Measurements from ENCODE around the gene SKP2.
"Not testable (repeated sequence)": the region's sequence is repeated elsewhere in the genome, so short reads cannot be mapped to it uniquely, and the experiment has no call there.

The SKP2 gene

DNA sequence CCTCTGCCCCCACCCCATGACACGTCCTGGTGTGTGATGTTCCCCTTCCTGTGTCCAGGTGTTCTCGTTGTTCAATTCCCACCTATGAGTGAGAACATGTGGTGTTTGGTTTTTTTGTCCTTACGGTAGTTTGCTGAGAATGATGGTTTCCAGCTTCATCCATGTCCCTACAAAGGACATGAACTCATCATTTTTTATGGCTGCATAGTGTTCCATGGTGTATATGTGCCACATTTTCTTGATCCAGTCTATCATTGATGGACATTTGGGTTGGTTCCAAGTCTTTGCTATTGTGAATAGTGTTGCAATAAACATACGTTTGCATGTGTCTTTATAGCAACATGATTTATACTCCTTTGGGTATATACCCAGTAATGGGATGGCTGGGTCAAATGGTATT is 32.5 kb downstream of the SKP2 start:
- not testable (repeated sequence) for H3K4me3 ChIP-seq (ENCODE audit: low read length); DNase-seq (ENCODE audit: low read depth, low spot score)

DNA sequence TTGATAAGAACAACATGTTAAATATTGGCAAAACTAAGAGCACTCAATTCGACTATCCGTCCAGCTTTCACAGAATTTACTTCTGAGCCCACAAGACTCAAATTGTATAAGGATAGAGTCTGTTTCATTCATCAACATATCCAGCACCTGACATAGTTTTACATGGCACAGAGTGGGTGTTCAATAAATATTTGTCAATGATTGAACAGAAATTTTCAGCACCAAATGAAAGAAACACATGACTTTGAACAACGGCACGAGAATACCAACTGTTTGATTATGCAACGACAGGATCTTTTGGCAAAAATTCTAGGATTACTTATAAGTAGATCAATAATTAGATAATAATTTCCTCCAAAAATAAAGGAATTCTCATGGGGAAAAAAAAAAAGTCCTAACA is 41.8 kb downstream of the SKP2 start:
- no peak for DNase-seq (ENCODE audit: low read depth, low spot score)
- H3K4me3 ChIP-seq (ENCODE audit: low read length): no peak overlapping the region

DNA sequence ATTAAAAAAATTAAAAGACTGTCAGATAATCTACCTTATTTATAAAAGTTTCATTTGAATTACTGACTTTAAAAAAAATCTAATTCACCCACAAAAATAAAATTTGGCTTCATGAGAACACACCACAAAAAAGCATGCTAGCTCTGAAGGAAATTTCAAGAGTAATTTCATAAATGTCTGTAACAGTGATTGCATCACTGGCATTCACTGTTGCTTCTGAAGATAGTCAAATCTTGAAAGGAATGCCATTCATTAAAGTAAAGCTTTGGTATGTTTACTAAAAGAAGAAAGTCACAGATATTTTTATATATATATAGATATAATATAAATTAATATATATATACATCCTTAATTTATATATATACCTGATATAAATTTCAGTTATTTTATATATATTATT is 46.4 kb downstream of the SKP2 start:
- DNase-seq (ENCODE audit: low read depth, low spot score): no peak
- no peak overlapping the region for H3K4me3 ChIP-seq (ENCODE audit: low read length)

DNA sequence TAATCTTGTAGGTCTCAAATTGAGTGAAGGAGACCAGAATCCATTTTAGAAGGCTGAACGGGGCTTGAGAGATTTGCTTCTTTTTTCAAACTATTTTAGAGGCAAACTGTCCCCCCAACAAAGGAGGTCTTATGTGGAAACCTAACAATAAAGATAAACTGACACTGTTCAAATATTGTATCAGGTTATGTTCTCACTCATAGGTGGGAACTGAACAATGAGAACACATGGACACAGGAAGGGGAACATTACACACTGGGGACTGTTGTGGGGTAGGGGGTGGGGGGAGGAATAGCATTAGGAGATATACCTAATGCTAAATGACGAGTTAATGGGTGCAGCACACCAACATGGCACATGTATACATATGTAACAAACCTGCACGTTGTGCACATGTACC is 46.9 kb downstream of the SKP2 start:
- not testable (repeated sequence) for DNase-seq (ENCODE audit: low read depth, low spot score); H3K4me3 ChIP-seq (ENCODE audit: low read length)

DNA sequence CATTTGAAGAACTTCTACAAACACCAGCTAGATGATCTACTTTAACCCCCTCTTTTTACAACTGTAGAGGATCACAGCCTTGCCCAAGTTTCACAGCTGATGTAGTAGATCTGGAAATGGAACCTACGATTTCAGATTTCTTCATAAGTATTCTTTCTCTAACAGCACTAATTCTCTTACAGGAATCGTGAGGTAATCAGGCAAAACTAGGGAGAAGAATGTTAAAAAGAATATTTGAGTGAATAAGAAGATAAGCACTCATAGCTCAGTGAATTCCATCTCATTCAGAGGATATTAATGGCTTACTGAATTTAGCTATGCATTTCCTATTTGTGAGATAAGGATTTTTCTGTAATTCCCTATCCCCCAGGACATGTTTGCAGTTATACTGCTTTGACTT is 47.7 kb downstream of the SKP2 start:
- no peak overlapping the region for H3K4me3 ChIP-seq (ENCODE audit: low read length)
- DNase-seq (ENCODE audit: low read depth, low spot score): no peak

DNA sequence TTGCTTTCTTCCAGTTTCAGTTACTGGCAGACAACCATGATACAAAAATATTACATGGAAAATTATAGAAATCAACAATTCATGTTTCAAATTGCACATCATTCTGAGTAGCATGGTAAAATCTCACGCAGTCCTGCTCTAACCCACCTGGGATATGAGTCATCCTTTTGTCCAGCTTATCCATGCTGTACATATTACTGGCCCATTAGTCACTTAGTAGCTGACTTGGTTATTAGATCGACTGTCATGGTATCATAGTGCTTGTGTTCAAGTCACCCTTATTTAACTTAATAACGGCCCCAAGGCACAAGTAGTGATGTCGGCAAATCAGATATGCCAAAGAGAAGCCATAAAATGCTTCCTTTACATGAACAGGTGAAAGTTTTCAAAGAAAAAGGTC is 48.6 kb downstream of the SKP2 start:
- no peak overlapping the region for H3K4me3 ChIP-seq (ENCODE audit: low read length)
- no peak for DNase-seq (ENCODE audit: low read depth, low spot score)

DNA sequence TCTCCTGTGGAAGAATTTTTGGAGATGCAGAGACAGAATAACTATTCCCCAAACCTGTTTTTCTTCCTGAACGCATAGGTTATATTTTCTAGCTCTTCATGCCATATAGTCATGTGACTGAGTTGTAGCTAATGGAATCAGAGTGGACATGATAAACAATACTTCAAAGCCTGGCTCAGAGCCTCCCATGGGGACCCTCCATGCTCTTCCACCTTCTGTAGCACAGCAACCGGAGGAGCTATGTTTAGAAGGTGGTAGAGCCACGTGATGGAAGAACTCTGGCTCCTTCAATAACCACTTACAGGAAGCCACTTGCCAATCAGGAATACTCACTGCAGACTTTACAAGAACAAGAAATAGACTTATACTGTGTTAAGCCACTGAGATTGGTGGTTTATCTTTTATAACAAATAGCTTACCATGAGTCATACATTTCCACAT is 50.6 kb downstream of the SKP2 start:
- no peak for DNase-seq (ENCODE audit: low read depth, low spot score)
- no peak overlapping the region for H3K4me3 ChIP-seq (ENCODE audit: low read length)

DNA sequence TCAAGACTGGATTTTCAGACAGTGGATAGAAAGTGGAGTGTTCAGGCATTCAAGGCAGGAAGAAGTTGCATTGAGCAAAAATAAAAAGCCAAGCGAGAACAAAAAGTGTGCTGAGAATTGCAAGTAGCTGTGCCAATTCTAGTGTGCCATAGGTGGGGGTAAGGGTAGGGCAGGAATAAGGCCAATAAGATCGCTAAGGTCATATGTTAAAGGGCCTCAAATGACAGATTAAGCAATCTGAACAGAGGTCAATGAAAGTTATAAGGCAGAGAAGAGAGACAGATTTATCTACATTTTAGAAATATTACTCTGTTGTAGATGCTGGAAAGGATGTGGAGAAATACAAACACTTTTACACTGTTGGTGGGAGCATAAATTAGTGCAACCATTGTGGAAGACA is 53.4 kb downstream of the SKP2 start:
- DNase-seq (ENCODE audit: low read depth, low spot score): no peak
- no peak overlapping the region for H3K4me3 ChIP-seq (ENCODE audit: low read length)

DNA sequence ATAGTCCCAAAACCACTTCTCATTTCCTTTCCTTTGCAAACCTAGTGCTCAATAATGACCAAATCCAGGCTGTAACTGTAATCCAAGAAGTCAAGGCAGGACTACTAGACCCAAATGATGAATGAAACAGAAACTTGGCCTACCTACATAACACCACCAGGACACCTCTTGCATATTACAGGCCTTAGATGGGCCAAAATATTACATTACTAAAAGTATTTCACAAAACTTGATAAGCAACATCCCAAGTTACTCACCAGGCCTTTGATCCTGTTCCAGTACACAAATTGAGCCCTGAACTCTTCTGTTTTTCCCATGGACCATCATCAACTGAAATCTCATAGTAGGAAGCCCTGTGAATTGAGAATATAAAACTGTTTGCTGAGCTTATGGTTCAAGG is 55.0 kb downstream of the SKP2 start:
- DNase-seq (ENCODE audit: low read depth, low spot score): no peak

DNA sequence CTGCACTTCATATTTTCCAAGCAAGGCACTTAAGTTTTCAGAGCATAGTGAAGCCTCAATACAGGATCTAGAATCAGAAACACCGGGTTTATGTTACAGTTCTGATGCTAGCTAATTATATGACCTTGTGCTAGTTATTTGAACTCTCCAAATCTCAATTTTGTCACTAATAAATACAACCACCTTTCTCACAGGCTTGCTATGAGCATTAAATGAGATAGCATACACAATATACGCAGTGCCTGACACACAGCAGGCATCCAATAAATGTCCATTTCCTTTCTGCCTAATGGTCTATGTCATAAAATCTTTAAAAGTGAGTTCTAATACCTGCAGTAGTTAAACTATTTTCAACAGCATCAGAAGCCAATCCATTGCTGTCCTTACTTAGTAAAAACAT is 56.9 kb downstream of the SKP2 start:
- no peak for DNase-seq (ENCODE audit: low read depth, low spot score)
- no peak overlapping the region for H3K4me3 ChIP-seq (ENCODE audit: low read length)

More for the DNA sequence above, 55.0 kb downstream of the SKP2 start:
- no peak overlapping the region for H3K4me3 ChIP-seq (ENCODE audit: low read length)

DNA sequence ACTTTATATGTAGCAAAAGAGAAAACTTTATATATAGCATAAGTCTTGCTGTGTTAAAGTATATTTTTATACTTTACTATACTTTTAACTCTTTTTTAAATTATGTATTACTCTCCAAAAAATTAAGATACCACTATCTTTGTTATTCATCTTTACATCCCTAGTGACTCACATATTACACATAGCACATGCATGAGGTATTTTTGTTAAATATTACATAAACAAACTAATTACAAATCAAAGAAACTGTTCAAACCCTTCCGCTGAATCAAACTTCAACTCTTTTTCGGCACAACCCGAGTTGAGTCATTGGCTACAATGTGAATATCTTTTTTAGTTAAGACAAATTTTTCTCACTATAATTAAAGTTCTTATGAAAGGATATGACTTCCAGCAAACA is 57.8 kb downstream of the SKP2 start:
- H3K4me3 ChIP-seq (ENCODE audit: low read length): no peak overlapping the region
- DNase-seq (ENCODE audit: low read depth, low spot score): no peak

DNA sequence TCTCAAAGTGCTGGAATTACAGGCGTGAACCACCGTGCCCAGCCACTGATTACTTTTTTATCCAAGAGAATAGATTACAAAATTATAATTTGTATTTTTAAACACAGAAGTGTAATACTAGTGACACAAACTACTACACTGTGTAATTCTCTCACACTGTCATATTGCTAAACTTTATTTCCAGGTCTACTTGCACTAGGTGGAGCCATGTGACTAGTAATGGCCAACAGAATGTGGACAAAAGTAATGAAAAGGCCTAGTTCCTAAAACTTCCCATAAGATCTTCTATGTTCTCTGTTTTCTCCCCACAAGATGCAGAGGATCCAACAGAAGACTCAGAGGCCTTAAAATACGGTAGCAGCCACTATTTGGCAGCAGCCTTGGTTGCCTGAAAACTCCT is 62.5 kb downstream of the SKP2 start:
- no peak for DNase-seq (ENCODE audit: low read depth, low spot score)
- H3K4me3 ChIP-seq (ENCODE audit: low read length): no peak overlapping the region

DNA sequence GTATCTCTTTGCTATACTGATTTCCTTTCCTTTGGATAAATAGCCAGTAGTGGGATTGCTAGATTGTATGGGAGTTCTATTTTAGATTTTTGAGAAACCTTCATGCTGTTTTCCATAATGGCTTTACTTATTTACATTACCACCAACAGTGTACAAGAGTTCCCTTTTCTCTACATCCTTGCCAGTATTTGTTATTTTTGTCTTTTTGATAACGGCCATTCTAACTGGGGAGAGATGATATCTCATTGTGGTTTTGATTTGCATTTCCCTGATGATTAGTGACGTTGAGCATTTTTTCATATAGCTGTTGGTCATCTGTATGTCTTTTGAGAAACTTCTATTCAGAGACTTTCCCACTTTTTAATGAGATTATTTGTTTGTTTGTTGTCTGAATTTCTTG is 64.0 kb downstream of the SKP2 start:
- no peak for DNase-seq (ENCODE audit: low read depth, low spot score)
- H3K4me3 ChIP-seq (ENCODE audit: low read length): no peak overlapping the region

DNA sequence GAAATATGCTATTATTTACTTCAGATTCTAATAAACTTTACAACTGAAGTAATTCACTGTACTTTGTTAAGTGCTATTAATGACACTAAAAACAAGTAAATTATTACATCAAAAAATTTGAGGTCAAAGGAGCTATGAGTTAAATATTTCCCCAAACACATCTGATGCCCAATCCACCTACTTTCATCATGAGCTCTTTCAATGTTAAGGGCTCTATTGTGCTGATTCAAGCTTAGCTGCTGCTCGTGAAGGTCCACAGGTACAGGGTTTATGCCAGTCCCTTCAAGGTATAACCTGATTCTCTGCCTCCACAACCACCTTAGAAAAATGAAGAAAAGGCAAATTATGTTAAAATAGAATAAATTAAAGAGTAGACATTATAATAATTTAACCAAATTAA is 65.7 kb downstream of the SKP2 start:
- no peak overlapping the region for H3K4me3 ChIP-seq (ENCODE audit: low read length)
- DNase-seq (ENCODE audit: low read depth, low spot score): no peak

DNA sequence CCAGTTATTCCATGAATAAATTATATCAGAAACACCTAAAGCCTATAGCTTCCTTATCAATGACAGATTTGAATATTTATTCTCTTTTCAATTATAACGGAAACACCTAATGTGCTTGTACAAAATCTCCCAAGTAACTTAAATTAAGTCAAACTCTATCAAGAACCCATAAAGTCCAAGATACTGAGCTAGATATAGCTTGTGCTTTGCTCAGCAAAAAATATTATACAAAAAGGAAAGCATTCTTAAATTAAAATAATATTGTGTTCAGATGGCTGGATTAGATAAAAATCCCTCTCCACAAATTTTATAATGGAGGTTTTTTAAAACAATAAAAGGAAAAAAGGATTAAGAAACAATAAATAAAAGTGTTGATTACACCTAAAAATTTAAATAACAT is 66.1 kb downstream of the SKP2 start:
- no peak for DNase-seq (ENCODE audit: low read depth, low spot score)
- no peak overlapping the region for H3K4me3 ChIP-seq (ENCODE audit: low read length)

DNA sequence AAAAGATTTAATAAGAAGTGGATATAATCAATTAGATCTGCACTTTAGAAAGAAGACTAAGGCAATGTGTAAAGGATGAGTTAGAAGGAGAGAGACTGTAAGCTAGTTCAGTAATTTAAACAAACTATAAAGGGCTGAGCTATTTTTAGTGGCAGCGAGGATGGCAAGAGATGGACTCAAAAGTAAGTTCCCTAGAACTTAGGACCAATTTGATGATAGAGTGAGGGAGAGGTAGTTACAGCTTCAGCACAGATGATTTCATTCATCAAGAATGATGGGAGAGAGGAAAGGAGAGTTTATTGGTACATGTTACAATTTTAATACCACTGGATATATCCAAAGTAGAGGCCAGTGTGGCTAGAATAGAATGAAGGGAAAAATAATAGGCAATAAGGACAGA is 70.7 kb downstream of the SKP2 start:
- H3K4me3 ChIP-seq (ENCODE audit: low read length): no peak overlapping the region
- no peak for DNase-seq (ENCODE audit: low read depth, low spot score)

DNA sequence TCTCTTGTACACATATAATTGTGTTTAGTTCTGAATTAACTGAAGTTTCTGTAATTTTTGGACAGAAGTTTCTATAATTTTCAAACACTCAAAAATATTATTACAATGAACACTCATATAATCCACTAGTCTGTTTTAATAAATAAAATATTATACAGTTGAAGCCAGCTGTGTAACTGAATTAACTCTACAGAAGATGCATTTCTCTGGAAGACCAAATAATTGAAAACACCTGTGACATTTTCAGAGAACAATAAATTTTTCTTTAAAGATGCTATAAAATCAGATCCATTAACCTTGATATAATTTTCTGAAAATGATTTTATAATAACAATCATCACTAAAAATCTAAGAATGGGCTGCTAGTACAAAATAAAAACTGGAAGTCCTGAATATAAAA is 75.1 kb downstream of the SKP2 start:
- no peak for DNase-seq (ENCODE audit: low read depth, low spot score)

DNA sequence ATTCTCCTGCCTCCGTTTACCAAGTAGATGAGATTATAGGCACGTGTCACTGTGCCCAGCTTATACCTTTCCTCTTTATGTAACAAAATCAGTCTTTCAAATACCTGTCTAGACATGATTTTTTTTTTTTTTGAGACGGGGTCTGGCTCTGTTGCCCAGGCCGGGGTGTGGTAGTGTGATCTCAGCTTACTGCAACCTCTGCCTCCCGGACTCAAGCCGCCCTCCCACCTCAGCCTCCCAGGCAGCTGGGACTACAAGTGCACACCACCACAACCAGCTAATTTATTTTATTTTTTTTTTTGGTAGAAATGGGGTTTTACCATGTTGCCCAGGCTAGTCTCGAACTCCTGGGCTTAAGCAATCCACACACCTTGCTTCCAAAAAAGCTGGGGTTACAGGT is 76.6 kb downstream of the SKP2 start:
- no peak overlapping the region for H3K4me3 ChIP-seq (ENCODE audit: low read length)
- no peak for DNase-seq (ENCODE audit: low read depth, low spot score)

More for the DNA sequence above, 75.1 kb downstream of the SKP2 start:
- H3K4me3 ChIP-seq (ENCODE audit: low read length): no peak overlapping the region

DNA sequence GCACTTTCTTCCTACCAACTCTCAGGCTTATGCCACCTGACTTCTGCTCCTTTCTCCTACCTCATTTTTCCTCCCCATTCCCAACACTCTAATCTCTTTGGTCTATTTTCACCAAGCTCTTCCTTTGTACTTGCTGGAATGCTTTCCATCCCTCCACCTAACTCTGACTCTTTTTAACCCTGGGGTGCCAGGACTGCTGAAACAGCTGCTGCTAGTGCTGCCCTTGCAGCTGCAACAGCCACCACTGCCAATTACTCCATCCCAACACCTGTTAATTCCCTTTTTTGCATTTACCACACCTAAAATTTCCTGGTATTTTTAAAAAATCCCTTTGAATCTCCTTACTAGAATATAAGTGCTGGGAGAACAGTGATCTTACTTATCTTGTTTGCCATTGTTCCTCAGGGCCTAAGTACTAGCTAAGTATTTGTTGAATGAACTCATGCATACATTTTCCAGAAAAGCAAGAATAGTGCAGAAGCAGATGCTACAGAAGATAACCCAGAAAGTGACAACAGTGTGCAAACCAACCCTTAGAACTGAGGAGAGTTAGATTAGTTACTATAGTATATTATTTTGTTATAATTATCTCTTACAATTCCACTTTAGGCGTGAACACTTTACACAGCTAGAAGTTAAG is 78.4 kb downstream of the SKP2 start:
- no peak for DNase-seq (ENCODE audit: low read depth, low spot score)
- H3K4me3 ChIP-seq (ENCODE audit: low read length): no peak overlapping the region

DNA sequence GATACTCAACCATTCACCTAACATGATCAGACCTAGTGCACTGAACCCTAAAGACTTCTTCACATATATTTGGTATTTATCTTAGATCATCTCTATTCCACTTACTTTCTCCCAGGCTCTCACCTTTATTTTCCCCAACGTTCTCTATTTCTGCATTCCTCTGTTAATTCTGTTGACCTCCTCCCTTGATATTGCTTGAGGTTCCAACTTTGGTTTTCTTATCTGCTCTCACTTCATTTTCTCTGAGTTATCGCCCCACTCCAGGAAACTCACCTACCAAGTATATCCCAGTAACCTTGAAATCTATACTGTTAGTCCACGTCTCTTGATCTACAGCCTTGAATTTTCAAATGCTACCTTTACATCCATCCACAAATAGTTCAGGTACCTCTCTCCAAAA is 80.6 kb downstream of the SKP2 start:
- DNase-seq (ENCODE audit: low read depth, low spot score): no peak
- H3K4me3 ChIP-seq (ENCODE audit: low read length): no peak overlapping the region
